Muscle of back (tissue), 11 donors: ENCODE results near the gene CREB3L2. TPM values are rescaled to one million over a fixed set of nuclear protein-coding genes. Genes with fewer than 3 reads are reported as not detected.
"Not testable (repeated sequence)": the region's sequence is repeated elsewhere in the genome, so short reads cannot be mapped to it uniquely, and the experiment has no call there.

Experiments
- DNase-seq, 3 donors: peaks; one replicate each; pipeline versions ENCODE4 v3.0.0 to v3.0.0-alpha.2; 2013
- polyA plus RNA-seq, 10 donors: library from polyadenylated mRNA; unstranded; fragments of 120-200 nt; gene quantifications; one replicate each; pipeline ENCODE4 v1.2.1, GENCODE V29; 2013; ENCODE audit not compliant: insufficient read length in 10 of 10

The CREB3L2 gene
- polyA plus RNA-seq, 10 donors, result 25.5 to 38.7 (median 34.8) TPM

DNA sequence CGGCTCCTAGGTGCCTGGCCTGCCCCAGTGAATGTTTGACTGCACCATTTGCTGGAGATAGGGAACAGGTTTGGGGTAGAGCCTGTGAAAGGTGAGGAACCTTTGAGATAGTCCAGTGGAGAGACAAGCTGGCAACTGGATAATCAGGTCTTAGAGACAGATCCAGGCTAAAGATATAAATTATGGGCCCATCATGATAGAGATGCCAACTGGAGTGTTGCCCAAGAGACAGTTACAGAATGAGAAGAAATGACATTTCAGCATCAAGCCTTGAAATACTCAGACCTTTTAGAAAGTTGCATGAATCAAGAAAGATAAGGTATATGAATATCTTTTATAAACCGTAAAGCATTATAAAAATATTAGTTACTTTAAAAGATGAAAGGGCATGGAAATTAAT lies 27.1 kb downstream of the CREB3L2 start:
- DNase-seq, result no peak

DNA sequence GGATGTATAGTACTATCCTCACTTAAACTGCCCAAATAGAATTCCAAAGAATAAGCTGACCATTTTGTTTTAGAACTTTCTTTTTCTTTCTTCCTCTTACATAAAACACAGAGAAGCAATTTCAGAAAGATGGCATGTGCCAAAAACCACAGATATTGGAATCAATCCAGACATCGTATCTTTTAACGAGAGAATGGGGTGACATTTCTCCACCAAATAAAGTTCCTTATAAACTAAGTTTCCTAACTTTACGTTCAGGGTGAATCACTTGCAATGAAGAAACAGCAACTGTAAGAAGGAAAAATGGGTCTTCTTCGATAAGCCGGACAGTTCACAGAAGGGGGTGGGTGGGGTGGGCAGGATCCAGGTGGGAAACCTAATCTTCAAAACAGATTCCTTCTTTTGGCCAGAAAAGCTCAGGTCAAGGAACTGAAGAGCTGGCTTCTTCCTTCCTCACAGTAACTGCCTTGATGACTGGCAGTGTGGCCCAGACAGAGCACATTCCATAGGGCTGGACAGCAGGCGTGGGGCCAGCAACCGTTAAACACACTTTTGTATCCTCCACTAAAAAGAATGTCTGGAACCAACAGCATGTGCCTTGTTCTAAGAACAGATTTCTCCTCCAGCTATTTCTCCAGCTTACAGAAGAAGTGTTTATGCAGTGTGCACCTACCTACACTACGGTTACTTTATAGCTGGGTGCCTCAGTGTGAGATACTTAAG lies 31.5 kb downstream of the CREB3L2 start:
- peak in 2 of 3 donors; percentile 49 to 73 for DNase-seq

DNA sequence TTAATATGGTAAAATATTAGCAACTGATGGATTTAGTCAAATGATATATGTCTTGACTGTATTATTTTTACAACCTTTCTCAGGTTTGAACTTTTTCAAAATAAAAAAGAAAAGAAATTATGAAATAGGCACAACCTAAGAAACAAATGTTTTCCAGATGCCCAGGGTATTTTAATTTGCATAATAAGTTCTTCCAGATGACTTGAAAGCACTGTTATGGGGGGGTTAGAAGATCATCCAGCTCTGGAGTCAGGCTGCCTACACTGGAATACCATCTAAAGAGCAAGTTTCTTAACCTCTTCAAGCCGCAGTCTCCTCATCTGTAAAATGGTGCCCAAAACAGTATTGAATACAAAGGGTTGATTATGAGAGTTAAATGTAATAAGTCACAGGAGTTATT lies 32.1 kb downstream of the CREB3L2 start:
- DNase-seq, result no peak

DNA sequence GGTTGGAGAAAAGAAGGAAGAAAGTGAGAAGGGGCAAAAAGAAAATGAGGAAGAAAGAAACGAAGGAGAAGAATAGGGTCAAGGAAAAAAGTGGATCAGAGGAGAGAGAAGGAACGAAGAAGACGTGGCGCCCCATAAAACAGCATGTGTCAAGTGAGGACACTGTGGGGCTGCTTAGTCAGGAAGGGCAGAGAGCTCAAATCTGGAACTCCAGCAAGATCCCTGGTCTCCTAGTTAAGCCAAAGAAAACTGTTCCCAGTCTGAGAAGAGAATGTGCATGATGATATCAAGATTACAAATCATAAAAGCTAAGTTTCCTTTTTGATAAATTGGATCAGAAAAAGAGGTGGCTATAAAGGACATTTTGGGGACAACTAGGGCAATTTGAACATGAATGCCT lies 33.0 kb downstream of the CREB3L2 start:
- DNase-seq, result no peak

DNA sequence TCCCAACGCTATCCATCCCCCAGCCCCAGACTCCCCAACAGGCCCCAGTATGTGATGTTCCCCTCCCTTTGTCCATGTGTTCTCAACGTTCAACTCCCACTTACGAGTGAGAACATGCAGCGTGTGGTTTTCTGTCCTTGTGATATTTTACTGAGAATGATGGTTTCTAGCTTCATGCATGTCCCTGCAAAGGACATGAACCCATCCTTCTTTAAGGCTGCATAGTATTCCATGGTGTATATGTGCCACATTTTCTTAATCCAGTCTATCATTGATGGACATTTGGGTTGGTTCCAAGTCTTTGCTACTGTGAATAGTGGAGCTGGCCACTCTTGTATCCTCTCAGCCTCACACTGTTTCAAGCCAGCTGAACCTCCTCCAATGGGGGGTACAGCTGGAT lies 33.5 kb downstream of the CREB3L2 start:
- not testable (repeated sequence) for DNase-seq

DNA sequence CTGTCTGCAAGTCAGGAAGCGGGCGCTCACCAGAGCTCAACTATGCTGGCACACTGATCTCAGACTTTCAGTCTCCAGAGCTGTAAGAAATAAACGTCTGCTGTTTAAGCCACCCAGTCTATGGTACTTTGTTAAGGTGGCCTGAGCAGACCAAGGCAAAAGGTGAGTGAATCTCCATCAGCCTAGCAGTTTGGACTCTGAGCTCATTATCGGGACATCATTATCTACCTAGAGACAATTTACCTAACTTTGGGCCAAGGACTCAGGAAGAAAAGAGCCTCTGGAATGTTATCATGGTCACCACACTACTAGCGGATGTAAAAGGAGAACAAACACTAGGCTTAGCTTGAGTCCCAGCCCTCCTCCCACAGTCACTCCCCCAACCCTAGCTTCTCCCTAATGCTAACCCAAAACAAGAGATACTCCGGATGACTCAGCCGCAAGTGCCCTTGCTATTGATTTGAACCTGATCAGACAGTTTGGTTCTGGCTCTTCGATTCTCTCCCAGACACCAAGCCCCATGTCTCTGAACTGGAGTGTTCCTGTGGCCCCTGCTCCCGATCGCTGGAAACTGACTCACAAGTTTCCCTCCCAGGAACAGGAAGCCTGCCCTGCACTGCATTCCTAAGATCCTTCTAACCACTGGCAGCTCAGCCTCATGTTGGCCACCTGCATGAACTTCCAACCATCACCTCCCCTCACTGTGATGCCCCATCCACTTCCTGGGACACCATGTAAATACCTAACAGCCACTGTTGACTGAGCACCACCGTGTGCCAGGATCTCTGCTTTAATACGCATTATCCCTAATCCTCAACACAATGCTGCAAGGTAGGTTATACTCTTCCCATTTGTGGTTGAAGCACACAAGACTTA lies 34.5 kb downstream of the CREB3L2 start:
- no peak for DNase-seq

DNA sequence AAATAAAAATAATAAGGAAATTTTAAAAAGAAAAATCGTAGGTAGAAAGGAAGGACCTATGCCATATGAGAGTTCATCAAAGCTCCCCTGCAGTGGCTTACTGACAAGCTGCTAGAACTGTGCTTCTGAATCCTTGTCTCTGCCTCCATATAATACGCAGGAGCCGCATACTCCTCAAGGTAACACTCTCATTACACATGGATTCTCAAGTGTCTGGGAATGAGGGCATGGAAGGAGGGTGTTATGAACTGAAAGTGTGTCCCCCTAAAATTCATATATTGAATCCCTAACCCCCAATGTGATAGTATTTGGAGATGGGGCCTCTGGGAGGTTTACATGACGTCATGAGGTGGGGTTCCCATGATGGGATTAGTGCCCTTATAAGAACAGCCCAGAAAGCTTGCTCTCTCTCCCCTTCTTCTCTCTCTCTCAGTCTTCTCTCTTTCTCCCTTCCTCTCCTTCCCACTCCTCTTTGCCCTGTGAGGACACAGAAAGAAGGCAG lies 35.2 kb downstream of the CREB3L2 start:
- no peak for DNase-seq

DNA sequence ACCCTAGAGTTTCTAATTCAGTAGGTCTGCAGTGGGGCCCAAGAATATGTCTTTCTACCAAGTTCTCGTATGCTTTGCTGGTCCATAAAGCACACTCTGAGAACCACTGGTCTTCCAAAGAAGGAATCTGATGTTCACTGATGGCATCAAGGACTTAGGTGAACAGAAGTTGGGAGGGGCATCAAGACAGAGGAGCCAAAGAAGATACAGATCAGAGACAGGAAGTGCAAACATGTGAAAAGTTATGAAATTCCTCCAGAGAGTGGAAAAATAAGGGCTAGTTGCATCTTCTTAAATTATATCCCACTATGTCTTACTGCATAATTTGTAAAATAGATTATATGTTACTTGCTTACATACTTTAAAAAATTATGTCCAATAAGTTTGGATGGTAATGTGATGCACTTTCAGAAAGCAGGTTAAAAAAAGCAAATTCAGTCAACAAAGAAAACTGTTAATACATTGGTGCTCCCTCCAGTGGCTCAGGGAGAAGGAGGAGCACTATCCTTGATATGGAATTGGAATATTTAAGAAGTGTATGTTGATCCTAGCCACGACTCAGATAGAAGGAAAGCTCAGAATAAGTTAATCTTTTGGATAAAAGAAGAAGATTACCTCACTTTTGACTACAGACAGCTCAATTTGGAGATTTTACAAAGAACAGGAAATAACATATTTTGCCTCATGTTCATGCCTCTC lies 35.8 kb downstream of the CREB3L2 start:
- no peak for DNase-seq

DNA sequence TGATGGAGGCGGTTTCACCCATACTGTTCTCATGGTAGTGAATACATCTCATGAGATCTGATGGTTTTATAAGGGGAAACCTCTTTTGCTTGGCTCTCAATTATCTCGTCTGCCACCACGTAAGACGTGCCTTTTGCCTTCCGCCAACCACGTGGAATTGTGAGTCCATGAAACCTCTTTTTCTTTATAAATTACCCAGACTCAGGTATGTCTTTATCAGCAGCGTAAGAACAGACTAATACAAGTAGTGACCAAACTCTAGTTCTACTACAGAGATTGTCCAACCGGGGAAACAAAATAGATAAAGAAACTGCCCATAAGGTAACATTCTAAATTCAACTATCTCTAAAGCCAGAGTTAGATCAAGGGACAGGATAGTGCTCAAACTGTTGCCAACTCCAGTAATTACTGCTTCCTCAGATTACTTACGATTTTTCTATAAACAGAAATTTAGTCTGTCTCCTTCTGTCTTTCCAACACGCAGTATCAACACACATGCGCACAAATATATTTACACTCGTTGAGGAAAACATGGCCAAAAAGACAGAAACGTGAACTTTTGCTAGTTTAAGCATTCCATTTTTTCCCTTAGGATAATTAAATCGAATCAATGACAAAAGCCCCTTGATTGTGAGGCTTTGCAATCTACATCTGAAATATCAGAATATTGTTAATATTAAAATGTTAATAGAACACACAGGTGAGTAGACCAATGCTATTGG lies 36.9 kb downstream of the CREB3L2 start:
- DNase-seq, result no peak

DNA sequence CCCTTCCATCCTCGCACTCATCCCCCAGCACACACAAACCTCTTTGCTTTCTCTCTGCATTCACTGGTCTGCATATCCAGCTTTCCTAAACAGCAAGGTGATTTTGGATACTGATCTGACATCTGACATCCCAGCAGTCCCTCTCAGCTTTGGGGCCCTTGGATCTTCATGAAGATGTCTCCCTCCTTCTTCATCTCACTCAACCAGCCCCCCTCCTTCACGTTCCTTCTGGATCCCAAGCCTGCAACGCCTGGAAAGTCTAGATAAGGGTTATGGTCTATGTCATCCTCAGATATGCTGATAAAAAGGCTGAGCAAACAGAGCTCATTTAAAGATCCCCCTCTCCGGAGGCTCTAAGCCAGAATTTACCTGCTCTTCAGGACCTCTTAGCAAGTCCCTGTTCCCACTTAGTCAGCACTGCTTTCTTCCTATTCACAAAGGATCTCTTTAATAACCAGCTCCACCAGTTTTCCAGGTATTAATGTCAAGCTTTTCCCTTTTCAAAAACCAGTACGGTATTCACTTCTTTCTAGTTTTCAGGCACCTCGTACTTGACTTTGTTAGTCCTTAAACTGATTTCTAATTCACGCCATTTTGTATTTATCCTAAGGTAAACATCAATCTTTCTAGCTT lies 38.9 kb downstream of the CREB3L2 start:
- no peak for DNase-seq

DNA sequence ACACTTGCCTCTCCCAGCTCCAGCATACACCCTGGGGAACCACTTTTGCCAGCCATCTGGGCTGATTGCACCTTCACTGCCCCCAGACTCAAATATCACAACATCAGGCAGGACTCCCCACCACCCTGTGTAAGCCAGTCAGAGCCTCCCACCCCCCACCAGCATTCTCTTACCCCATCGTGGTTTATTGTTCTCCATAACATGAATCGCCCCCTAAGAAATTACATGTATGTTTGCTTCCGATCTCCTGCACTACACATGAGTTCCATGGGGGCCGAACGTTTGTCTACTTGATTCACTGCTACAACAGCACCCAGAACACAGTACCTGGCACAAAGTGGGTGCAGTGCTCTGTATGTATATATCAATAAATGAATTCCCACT lies 39.4 kb downstream of the CREB3L2 start:
- DNase-seq, result no peak

DNA sequence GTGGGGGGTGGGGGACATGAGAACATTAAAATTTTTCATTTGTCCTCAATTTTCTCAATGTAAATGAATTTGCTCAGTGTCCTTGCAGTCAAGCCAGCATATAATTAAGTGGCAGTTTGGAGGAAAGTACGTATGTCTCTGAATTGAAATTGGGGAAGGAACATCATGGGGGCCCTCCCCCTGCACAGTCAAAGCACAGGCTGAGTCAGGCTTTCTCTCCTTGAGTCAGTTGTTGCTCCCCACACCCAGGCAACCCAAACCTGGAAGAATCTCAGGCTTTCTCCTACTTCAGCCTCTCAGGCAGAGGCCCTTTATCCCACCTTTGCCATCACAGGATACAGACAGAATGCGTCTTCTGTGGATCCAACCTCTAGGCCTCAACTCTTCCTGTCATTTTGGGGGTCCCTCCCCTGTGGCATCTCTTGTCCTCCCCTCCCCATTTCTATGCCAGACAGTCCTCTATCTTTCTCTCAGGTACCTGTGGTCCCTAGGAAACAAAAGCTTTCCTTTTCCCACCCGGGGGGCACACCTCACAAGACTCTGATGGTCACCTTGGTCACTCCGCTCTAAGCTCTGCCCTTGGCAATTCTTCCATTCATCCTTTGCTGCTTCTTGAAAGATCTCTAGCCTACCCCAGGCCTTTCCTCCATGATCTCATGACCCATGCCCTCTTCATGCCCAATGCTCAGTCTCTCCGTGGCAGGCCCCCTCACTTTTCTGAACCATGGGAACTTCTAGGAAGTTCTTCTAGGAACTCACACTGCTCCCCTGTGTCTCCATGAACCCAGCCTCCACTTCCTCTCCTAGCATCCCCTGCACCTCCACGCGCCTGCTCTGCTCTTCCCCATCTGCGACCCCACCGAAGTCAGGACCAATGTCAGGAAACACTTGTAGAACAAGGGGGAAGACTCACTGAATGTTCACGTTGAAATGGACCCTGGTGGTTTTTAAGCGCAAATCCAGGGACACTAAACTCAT lies 40.4 kb downstream of the CREB3L2 start:
- no peak for DNase-seq

DNA sequence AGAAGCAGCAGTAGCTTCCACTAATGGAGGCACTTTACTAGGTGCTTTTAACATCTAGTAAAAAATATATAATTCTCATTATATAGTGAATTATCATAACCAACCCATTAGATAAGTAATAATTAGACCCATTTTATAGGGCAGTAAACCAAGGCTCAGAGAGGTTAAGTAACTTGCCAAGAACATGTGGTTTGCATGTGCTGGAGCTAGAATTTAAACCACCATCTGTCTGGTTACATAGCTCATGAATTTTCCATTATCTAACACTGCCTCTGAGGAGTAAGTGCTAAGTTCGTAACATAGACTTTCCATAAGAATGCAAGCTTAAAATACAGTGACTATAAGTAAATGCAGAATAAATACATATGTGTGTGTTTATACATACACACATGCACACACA lies 41.9 kb downstream of the CREB3L2 start:
- peak in 1 of 3 donors; percentile 61 for DNase-seq

DNA sequence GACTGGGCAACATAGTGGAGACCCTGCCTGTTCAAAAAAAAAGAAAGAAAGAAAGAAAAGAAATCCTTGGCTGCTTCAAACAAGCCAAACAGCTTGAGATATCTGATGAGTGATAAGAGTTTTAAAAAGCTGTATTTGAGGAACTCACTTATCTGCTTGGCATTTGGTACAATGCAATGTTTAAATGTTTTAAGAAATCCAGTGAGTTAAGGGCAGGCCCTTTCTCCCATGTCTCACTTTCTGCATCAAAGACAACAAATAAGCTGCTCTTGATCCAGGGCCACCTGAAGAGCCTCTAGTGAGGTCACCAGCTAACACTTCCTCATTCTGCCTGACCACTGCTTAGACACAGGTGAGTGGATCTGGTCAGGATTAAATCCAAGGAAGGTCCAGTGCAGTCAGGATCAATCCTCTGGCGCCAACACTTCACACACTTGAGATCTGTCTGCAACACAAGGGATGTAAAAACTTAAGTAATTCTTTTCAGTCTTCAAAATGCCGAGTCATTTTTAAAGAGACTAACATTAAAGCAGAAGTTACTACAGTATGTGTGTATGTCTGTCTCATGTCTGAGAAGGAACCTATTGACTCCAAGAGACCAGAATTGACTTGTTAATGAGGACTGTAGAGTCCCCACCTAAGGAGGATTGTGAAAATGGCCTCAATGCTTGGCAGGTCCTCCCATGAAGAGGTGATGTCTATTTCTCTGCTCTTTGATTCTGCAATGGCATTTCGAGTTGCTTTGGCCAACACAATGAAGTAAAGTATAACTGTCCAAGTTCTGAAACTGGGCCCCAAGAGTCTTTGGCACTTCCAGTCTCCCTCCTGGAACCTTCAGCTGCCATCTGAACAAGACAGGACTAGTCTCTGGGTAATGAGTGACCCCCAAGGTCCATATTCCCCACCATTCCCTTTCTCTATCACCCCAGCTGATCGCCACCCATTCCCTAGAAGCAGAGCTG lies 43.1 kb downstream of the CREB3L2 start:
- no peak for DNase-seq

DNA sequence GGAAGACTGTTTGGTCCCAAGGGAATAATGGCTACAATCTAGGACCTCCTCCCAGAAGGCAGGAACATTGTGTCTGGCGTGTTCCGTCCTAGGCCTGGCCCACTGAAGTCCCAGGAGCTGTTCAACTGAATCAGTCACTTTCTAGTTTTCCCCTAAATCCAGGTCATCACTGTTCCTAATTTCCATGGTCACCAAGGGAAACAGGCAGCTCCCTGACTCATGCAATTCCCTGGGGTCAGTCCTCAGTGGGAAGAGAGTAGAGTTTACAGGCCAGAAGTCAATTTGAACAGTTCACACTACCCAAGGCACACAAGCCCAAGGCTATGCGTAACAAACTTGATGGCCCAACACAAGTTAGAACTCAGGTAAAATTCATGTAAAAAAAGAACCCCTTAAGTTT lies 44.0 kb downstream of the CREB3L2 start:
- no peak for DNase-seq

DNA sequence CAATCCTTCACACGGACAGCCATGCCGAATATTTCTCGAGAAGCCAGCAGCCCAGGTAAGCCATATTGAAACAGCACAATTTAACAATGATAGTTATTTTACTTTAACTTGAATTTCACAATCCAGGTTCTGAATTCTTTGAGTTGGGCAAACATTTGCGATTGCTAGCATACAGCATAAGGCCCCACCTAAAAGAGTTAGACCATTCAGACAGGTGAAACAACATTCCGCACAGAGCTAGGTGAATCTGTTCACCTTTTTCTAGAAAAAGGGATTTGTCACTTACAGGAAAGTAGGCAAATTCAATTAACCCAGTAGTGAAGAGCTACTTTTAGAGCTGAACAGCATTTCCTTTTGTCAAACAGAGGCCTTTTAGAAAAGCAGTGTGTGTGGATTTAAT lies 45.3 kb downstream of the CREB3L2 start:
- DNase-seq, result no peak

DNA sequence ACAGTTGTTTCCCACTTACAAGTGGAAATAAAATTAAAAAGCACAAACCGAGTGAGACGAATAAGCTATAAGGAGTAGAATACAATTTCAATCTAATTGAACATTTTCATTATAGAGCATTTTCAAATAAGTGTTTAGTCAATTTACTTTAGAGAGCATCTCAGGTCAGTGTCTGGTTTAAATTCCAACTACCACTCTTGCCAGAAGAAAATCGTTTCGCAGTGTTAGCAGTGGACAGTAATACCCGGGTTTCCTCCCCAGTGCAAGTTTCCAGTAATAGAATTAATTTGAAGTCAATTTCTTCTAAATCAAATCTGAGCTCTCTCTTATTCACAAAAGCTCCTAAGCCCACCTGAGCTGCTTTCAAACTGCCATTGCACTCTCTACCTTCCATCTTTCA lies 45.7 kb downstream of the CREB3L2 start:
- DNase-seq, result no peak

DNA sequence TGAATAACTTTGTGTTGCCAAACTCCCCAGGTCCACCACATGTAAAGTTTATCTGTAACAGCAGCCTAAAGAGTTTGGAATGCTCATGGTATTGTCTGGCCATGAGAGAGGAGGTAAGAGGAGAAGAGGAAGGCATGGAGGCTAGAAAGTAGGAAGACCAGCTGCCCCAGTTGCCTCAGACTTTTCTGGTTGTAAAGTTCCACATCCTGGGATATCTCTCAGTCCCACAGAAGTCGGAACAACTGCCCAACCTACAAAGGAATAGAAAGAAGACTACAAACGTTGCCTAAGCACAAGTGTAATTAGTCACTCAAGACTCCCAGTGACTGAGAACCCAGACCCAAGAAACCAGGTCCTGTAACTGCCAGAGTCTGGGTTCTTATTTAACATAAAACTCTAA lies 47.3 kb downstream of the CREB3L2 start:
- no peak for DNase-seq
